Measurements from ENCODE around the gene PPP2R1B. TPM values are rescaled to one million over a fixed set of nuclear protein-coding genes. Genes with fewer than 3 reads are reported as not detected.
A peak's percentile ranks its signal among the peaks of the same experiment; 100 is the strongest.
"Not testable (repeated sequence)": the region's sequence is repeated elsewhere in the genome, so short reads cannot be mapped to it uniquely, and the experiment has no call there.

Gene PPP2R1B
- total and polyA plus RNA-seq, 8 donors = 12.6 to 50.1 (median 31.3) TPM

- intact Hi-C loops (cut with DNase I) = no loop called here
- peaks cover 6 to 12% (median 10%) of the 10 kb centered on the region in 3 donors for H3K4me1 ChIP-seq
- 92 to 94% methylated on average over 5 of the region's 5 CpGs for WGBS, 2 donors
- H3K36me3 ChIP-seq = peaks cover 0 to 40% (median 23%) of the 10 kb centered on the region in 3 donors
- ATAC-seq = peak in 2 of 4 donors; percentile 8 to 11
- peak overlapping the region in 2 of 4 donors; percentile 51 to 68 for H3K27ac ChIP-seq
- H3K9me3 ChIP-seq = no peaks in the 10 kb centered on the region
- DNase-seq = no peak
- no peak for FAIRE-seq
- no peak overlapping the region for H3K4me3 ChIP-seq
- no peak for TF ChIP-seq CTCF (IDR thresholded peaks at IDR 0.05)
- no peaks in the 10 kb centered on the region for H3K27me3 ChIP-seq
Observed at GRCh38 chr11:111718859-111719258, 47.3 kb downstream of the PPP2R1B start.

- peak; percentile 76 to 90 (median 82) for ATAC-seq
- peaks cover 0 to 39% (median 21%) of the 10 kb centered on the region in 3 donors for H3K36me3 ChIP-seq
- no peak for TF ChIP-seq CTCF (IDR thresholded peaks at IDR 0.05)
Observed at GRCh38 chr11:111718436-111718835, 47.8 kb downstream of the PPP2R1B start.

GRCh38 chr11:111717660-111718059 is 48.5 kb downstream of the PPP2R1B start:
- whole genome bisulfite sequencing, 2 donors = 90% methylated on average over 3 of the region's 3 CpGs
- intact Hi-C loops (cut with DNase I) = not testable (repeated sequence)
- peaks cover 0 to 36% (median 19%) of the 10 kb centered on the region in 3 donors for H3K36me3 ChIP-seq

More at GRCh38 chr11:111718436-111718835, 47.8 kb downstream of the PPP2R1B start:
- peak in 2 of 6 donors; percentile 41 to 56 for DNase-seq
- Histone ChIP-seq H3K27ac (peak overlapping the region in 2 of 4 donors; percentile 51 to 68), H3K4me3 (no peak overlapping the region), H3K4me1 (peaks cover 6 to 12% (median 10%) of the 10 kb centered on the region in 3 donors), H3K27me3 (no peaks in the 10 kb centered on the region), H3K9me3 (no peaks in the 10 kb centered on the region)
- no peak for FAIRE-seq
- 62 to 65% methylated on average over 6 of the region's 6 CpGs for WGBS, 2 donors
- intact Hi-C loops (cut with DNase I) = no loop called here

GRCh38 chr11:111715142-111715816 is 50.9 kb downstream of the PPP2R1B start:
- no peak for TF ChIP-seq CTCF (IDR thresholded peaks at IDR 0.05)
- peaks cover 6 to 12% (median 10%) of the 10 kb centered on the region in 3 donors for H3K4me1 ChIP-seq
- peaks cover 0 to 18% (median 10%) of the 10 kb centered on the region in 3 donors for H3K36me3 ChIP-seq
- no peaks in the 10 kb centered on the region for H3K9me3 ChIP-seq
- FAIRE-seq (no peak), ATAC-seq (no peak), DNase-seq (no peak)
- 84 to 87% methylated on average over 5 of the region's 5 CpGs for WGBS, 2 donors
- no peak overlapping the region for H3K27ac ChIP-seq
- no peak overlapping the region for H3K4me3 ChIP-seq
- intact Hi-C loops (cut with DNase I) = no loop called here
- no peaks in the 10 kb centered on the region for H3K27me3 ChIP-seq

More at GRCh38 chr11:111717660-111718059, 48.5 kb downstream of the PPP2R1B start:
- H3K27me3 ChIP-seq, H3K4me3 ChIP-seq, H3K9me3 ChIP-seq, DNase-seq, FAIRE-seq, ATAC-seq, H3K27ac ChIP-seq: not testable (repeated sequence)
- H3K4me1 ChIP-seq = peaks cover 6 to 12% (median 10%) of the 10 kb centered on the region in 3 donors

GRCh38 chr11:111714522-111714921 is 51.7 kb downstream of the PPP2R1B start:
- DNase-seq (no peak), ATAC-seq (no peak), FAIRE-seq (no peak)
- WGBS, 2 donors = 91 to 97% methylated on average over 4 of the region's 4 CpGs
- Histone ChIP-seq H3K4me1 (peaks cover 6 to 12% (median 10%) of the 10 kb centered on the region in 3 donors), H3K36me3 (peaks cover 0 to 11% (median 4%) of the 10 kb centered on the region in 3 donors), H3K27me3 (no peaks in the 10 kb centered on the region), H3K4me3 (no peak overlapping the region), H3K27ac (no peak overlapping the region), H3K9me3 (no peaks in the 10 kb centered on the region)
- TF ChIP-seq CTCF (IDR thresholded peaks at IDR 0.05) = no peak
- intact Hi-C loops (cut with DNase I) = no loop called here
